Osteoblast (primary cell): ENCODE measurements around the gene UFC1. TPM values are rescaled to one million over a fixed set of nuclear protein-coding genes. Genes with fewer than 3 reads are reported as not detected.

Experiments used
- DNase-seq: peaks from one replicate; pipeline ENCODE4 v3.0.0; 2011; ENCODE audit warnings: low spot score, mixed read lengths; ENCODE audit not compliant: insufficient read length; ENCODE audit errors: missing footprints
- H2AFZ ChIP-seq: 2 replicates; pipeline ENCODE4 v1.6.0; 2011; ENCODE audit warnings: mild to moderate bottlenecking, low read length
- H3K27ac ChIP-seq: 2 replicates; pipeline ENCODE4 v1.5.1; 2011; ENCODE audit warnings: mild to moderate bottlenecking, low read depth, low read length, moderate library complexity
- H3K27me3 ChIP-seq: 2 replicates; pipeline ENCODE4 v1.6.0; 2012; ENCODE audit warnings: mild to moderate bottlenecking, control low read depth, inconsistent platforms, low read length, moderate library complexity; ENCODE audit not compliant: insufficient read depth
- H3K36me3 ChIP-seq: 2 replicates; pipeline ENCODE4 v1.5.1; 2011; ENCODE audit warnings: mild to moderate bottlenecking, low read length, control low read depth, moderate library complexity; ENCODE audit not compliant: insufficient read depth
- H3K4me1 ChIP-seq: 2 replicates; pipeline ENCODE4 v1.5.1; 2011; ENCODE audit warnings: mild to moderate bottlenecking, low read length, control low read depth, moderate library complexity; ENCODE audit not compliant: insufficient read depth
- H3K4me2 ChIP-seq: 2 replicates; pipeline ENCODE4 v1.6.0; 2011; ENCODE audit warnings: mild to moderate bottlenecking, low read length; ENCODE audit not compliant: insufficient read depth
- H3K4me3 ChIP-seq: fragments of 200-600 bp; sonication (generic); 3 replicates; pipeline ENCODE4 v1.5.1; 2012; ENCODE audit warnings: mild to moderate bottlenecking, low read length, inconsistent platforms; ENCODE audit not compliant: insufficient read depth
- H3K79me2 ChIP-seq: 2 replicates; pipeline ENCODE4 v1.6.0; 2012; ENCODE audit warnings: mild to moderate bottlenecking, low read length, control low read depth, inconsistent platforms; ENCODE audit not compliant: insufficient read depth
- H3K9me3 ChIP-seq: 2 replicates; pipeline ENCODE4 v1.5.1; 2011; ENCODE audit warnings: low read depth, low read length, control low read depth
- H4K20me1 ChIP-seq: 2 replicates; pipeline ENCODE4 v1.6.0; 2012; ENCODE audit warnings: mild to moderate bottlenecking, low read length, control low read depth; ENCODE audit not compliant: insufficient read depth
- CTCF ChIP-seq: IDR thresholded peaks from 2 replicates; pipeline ENCODE4 v1.5.1; 2011; ENCODE audit warnings: mild to moderate bottlenecking, low read depth, low read length, moderate library complexity; ENCODE audit errors: extremely low read depth
- small RNA-seq: library from RNA; depleted of rRNA; stranded (forward); fragments of <200 nt; gene quantifications from one replicate; pipeline ENCODE3, GENCODE V24; 2012
- total RNA-seq: library from RNA; depleted of rRNA; stranded (reverse); fragments of >200 nt; gene quantifications from 2 replicates; pipeline ENCODE4 v1.2.3, GENCODE V29; 2012

Gene UFC1
- total RNA-seq, 1 donor, result 95.2 TPM

- DNase-seq, result no peak
- H3K79me2 ChIP-seq, result peaks cover 41% of the 10 kb centered on the region
- no peak overlapping the region for H2AFZ ChIP-seq
- no peaks in the 10 kb centered on the region for H3K9me3 ChIP-seq
- TF ChIP-seq CTCF, result no peak
- no peaks in the 10 kb centered on the region for H3K27me3 ChIP-seq
- H3K27ac ChIP-seq, result peak overlapping the region; percentile 18
- peaks cover 2% of the 10 kb centered on the region for H4K20me1 ChIP-seq
- peaks cover 61% of the 10 kb centered on the region for H3K36me3 ChIP-seq
- H3K4me1 ChIP-seq, result peaks cover 12% of the 10 kb centered on the region
- H3K4me2 ChIP-seq, result no peak overlapping the region
- H3K4me3 ChIP-seq, result no peak overlapping the region
Observed at GRCh38 chr1:161207173-161207572, 53.4 kb downstream of the UFC1 start.

Small RNA genes within 50 kb of the gene (small RNA-seq; reads per million reads assigned to genes)
- not detected for gene RF01225

Other genes starting within 250 kb of the UFC1 start
- not detected in 2 replicates for gene ITLN2, start 199.2 kb upstream of the UFC1 start, total RNA-seq
- gene F11R, start 132.8 kb upstream of the UFC1 start, total RNA-seq, result 0.72 and 1.2 TPM in 2 replicates
- gene TSTD1, start 115.0 kb upstream of the UFC1 start, total RNA-seq, result 0.72 and 1.8 TPM in 2 replicates
- 45.7 and 47.4 TPM in 2 replicates for gene USF1, start 108.0 kb upstream of the UFC1 start, total RNA-seq
- gene ARHGAP30, start 84.1 kb upstream of the UFC1 start, total RNA-seq, result under 0.01 TPM in 1 of 2 replicates, not detected in the other
- gene NECTIN4, start 64.4 kb upstream of the UFC1 start, total RNA-seq, result under 0.01 TPM in 2 replicates
- gene KLHDC9, start 55.6 kb upstream of the UFC1 start, total RNA-seq, result 1.4 and 1.5 TPM in 2 replicates
- gene PFDN2, start 35.9 kb upstream of the UFC1 start, total RNA-seq, result 17.7 and 27.9 TPM in 2 replicates
- 23.9 and 28.0 TPM in 2 replicates for gene NIT1, start 35.9 kb upstream of the UFC1 start, total RNA-seq
- gene DEDD, start 21.3 kb upstream of the UFC1 start, total RNA-seq, result 36.6 and 41.0 TPM in 2 replicates
- 8.0 and 9.1 TPM in 2 replicates for gene USP21, start 5.5 kb downstream of the UFC1 start, total RNA-seq
- gene PPOX, start 12.4 kb downstream of the UFC1 start, total RNA-seq, result 15.9 and 19.5 TPM in 2 replicates
- 18.5 and 18.9 TPM in 2 replicates for gene B4GALT3, start 23.5 kb downstream of the UFC1 start, total RNA-seq
- 1.4 and 3.5 TPM in 2 replicates for gene ADAMTS4, start 45.1 kb downstream of the UFC1 start, total RNA-seq
- 103 and 130 TPM in 2 replicates for gene NDUFS2, start 48.4 kb downstream of the UFC1 start, total RNA-seq
- 0.29 and 0.72 TPM in 2 replicates for gene FCER1G, start 61.3 kb downstream of the UFC1 start, total RNA-seq
- gene APOA2, start 69.7 kb downstream of the UFC1 start, total RNA-seq, result not detected in 2 replicates
- 6.5 and 8.8 TPM in 2 replicates for gene TOMM40L, start 72.1 kb downstream of the UFC1 start, total RNA-seq
- not detected in 2 replicates for gene NR1I3, start 84.2 kb downstream of the UFC1 start, total RNA-seq
- not detected in 2 replicates for gene PCP4L1, start 104.8 kb downstream of the UFC1 start, total RNA-seq
- 0.88 and 2.2 TPM in 2 replicates for gene MPZ, start 156.0 kb downstream of the UFC1 start, total RNA-seq
- 20.3 and 26.5 TPM in 2 replicates for gene SDHC, start 160.4 kb downstream of the UFC1 start, total RNA-seq
- not detected in 2 replicates for gene CFAP126, start 213.9 kb downstream of the UFC1 start, total RNA-seq